PFSK-1 (cell line): ENCODE measurements around the gene MICU1.

Experiments used
- FOXP2 ChIP-seq: optimal IDR thresholded peaks from 2 replicates; pipeline ENCODE3; 2011; ENCODE audit warnings: borderline replicate concordance, control low read depth, inconsistent platforms; ENCODE audit not compliant: insufficient read depth; ENCODE audit errors: extremely low read length, extremely low read depth
- POLR2AphosphoS5 ChIP-seq: IDR thresholded peaks from 2 replicates; pipeline ENCODE4 v1.6.1; 2012; ENCODE audit warnings: low read depth, mild to moderate bottlenecking, control low read depth, low read length, moderate library complexity
- SIN3A ChIP-seq: IDR thresholded peaks from 2 replicates; pipeline ENCODE4 v1.6.1; 2012; ENCODE audit warnings: mild to moderate bottlenecking, low read length, moderate library complexity, borderline replicate concordance; ENCODE audit not compliant: insufficient read depth
- TAF1 ChIP-seq: IDR thresholded peaks from 2 replicates; pipeline ENCODE4 v1.6.1; 2012; ENCODE audit warnings: low read length, control low read depth, borderline replicate concordance; ENCODE audit not compliant: insufficient read depth
- TF ChIP-seq, protein P1 (sequence below), 2 experiments: IDR thresholded peaks; 2 replicates each; pipeline versions ENCODE4 v1.6.1 to v1.8.0; 2011 to 2012; ENCODE audit warnings: low read depth in 2 of 2, low read length in 2 of 2, control low read depth in 1 of 2, inconsistent platforms in 1 of 2, mild to moderate bottlenecking in 1 of 2, moderate library complexity in 1 of 2; ENCODE audit not compliant: insufficient read depth in 1 of 2

The MICU1 gene

DNA sequence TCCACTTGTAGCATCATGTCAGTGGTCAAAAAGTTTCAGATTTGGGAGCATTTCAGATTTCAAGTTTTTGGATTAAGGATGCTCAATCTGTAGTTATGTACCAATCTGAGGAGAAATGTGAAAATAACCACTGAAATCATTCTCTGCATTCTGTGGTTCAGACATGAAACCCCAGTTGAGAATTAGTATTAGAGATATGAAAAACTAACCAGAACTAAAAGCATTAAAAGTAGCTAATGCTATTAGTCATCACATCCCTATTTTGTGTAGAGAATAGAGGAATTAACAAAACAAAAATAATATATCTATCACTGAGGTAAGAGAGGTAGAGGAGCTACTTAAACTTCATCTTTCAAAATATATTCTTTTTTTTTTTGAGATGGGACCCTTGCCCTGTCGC is 28.0 kb downstream of the MICU1 start:
- no peak for TF ChIP-seq FOXP2
- no peak for TF ChIP-seq TAF1
- TF ChIP-seq, protein P1, sequence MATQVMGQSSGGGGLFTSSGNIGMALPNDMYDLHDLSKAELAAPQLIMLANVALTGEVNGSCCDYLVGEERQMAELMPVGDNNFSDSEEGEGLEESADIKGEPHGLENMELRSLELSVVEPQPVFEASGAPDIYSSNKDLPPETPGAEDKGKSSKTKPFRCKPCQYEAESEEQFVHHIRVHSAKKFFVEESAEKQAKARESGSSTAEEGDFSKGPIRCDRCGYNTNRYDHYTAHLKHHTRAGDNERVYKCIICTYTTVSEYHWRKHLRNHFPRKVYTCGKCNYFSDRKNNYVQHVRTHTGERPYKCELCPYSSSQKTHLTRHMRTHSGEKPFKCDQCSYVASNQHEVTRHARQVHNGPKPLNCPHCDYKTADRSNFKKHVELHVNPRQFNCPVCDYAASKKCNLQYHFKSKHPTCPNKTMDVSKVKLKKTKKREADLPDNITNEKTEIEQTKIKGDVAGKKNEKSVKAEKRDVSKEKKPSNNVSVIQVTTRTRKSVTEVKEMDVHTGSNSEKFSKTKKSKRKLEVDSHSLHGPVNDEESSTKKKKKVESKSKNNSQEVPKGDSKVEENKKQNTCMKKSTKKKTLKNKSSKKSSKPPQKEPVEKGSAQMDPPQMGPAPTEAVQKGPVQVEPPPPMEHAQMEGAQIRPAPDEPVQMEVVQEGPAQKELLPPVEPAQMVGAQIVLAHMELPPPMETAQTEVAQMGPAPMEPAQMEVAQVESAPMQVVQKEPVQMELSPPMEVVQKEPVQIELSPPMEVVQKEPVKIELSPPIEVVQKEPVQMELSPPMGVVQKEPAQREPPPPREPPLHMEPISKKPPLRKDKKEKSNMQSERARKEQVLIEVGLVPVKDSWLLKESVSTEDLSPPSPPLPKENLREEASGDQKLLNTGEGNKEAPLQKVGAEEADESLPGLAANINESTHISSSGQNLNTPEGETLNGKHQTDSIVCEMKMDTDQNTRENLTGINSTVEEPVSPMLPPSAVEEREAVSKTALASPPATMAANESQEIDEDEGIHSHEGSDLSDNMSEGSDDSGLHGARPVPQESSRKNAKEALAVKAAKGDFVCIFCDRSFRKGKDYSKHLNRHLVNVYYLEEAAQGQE (IDR thresholded peaks at IDR 0.05; ENCODE audit: insufficient read depth in 1 of 2, low read depth in 2 of 2, low read length in 2 of 2), result no peak
- no peak for TF ChIP-seq SIN3A
- TF ChIP-seq POLR2AphosphoS5, result no peak

DNA sequence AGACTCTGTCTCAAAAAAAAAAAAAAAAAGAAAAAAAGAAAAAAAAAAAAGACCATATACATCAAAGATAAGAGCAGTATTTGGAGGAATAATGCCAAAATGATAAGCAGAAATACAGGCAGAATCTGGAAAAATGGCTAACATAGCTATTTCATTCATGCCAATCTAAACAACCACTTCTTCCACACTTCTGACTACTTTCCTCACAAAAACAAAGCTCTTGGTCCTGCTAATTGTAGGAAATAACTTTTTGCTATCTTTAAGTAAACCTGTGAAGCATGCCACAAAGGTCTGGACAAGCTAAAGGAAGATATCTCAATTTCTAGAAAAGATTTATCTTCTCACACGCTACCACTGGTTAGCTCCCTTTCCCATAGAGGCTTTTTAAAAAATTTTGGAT is 30.4 kb downstream of the MICU1 start:
- TF ChIP-seq TAF1 (no peak), POLR2AphosphoS5 (no peak), SIN3A (no peak), FOXP2 (no peak)
- TF ChIP-seq, protein P1 (IDR thresholded peaks at IDR 0.05; ENCODE audit: insufficient read depth in 1 of 2, low read depth in 2 of 2, low read length in 2 of 2), result no peak

DNA sequence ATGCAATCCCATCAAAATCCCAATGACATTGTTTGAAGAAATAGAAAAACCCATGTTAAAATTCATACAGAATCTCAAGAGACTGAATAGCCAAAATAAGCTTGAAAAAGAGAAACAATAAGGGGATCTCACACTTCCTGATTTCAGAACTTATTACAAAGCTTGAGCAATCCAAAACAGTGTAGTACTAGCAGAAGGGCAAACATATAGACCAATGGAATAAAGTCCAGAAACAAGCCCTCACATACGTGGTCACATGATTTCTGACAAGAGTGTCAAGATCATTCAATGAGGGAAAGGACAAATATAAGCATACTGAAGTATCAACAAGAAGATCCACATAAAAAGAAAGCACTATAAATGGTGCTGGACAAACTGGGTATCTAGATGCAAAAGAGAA is 31.9 kb downstream of the MICU1 start:
- no peak for TF ChIP-seq SIN3A
- TF ChIP-seq POLR2AphosphoS5, result no peak
- no peak for TF ChIP-seq TAF1
- TF ChIP-seq, protein P1 (IDR thresholded peaks at IDR 0.05; ENCODE audit: insufficient read depth in 1 of 2, low read depth in 2 of 2, low read length in 2 of 2), result no peak
- TF ChIP-seq FOXP2, result no peak

DNA sequence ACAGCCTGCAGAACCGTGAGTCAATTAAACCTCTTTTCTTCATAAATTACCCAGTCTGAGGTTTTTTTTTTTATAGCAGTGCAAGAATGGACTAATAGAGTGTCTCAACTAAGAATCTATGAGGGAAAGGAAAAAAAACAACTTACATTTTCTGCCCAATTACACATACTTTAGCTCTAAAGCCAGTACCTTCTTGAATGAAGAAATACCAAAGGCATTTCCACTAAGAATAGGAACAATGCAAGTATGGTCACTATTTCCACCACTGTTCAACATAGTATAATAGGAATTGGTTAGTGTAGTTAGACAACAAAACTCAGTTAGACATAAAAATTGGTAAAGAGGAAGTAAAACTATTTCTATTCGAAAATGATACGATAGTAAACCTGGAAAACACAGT is 37.6 kb downstream of the MICU1 start:
- TF ChIP-seq TAF1, result no peak
- TF ChIP-seq POLR2AphosphoS5, result no peak
- no peak for TF ChIP-seq SIN3A
- TF ChIP-seq FOXP2, result no peak
- TF ChIP-seq, protein P1 (IDR thresholded peaks at IDR 0.05; ENCODE audit: insufficient read depth in 1 of 2, low read depth in 2 of 2, low read length in 2 of 2), result no peak

DNA sequence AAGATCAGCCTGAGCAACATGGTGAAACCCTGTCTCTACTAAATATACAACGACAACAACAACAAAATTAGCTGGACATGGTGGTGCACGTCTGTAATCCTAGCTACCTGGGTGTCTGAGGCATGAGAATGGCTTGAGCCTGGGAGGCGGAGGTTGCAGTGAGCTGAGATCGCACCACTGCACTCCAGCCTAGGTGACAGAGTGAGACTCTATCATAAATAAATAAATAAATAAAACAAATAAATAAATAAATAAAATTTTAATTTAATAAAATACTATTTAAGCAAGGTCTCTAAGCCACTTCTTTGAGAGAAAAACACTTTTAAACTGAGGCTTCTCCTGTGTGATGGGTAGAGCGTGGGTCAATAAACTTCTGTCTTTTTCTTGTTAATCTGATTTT is 38.3 kb downstream of the MICU1 start:
- TF ChIP-seq POLR2AphosphoS5 (no peak), TAF1 (no peak), FOXP2 (no peak), SIN3A (no peak)
- TF ChIP-seq, protein P1 (IDR thresholded peaks at IDR 0.05; ENCODE audit: insufficient read depth in 1 of 2, low read depth in 2 of 2, low read length in 2 of 2), result no peak
